HepG2 (cell line): ENCODE measurements around the gene MTHFD1. TPM values are rescaled to one million over a fixed set of nuclear protein-coding genes. Genes with fewer than 3 reads are reported as not detected.

ENCODE experiments used
- ATAC-seq: fragments of 200-7000 bp; cut with Tn5 transposase; 3 replicates; pipeline ENCODE4 v1.9.1; 2020; ENCODE audit warnings: mild to moderate bottlenecking, moderate library complexity
- BruUV-seq: library from RNA; stranded (reverse); fragments of 400-500 nt; replicated peaks from 2 replicates; lab custom pipeline; 2021; lab: Mats Ljungman, UMichigan
- CTCF ChIA-PET: fragments of 300-600 bp; formaldehyde crosslinking; extraction: SDS; loops from one replicate; lab custom pipeline; 2021; ENCODE audit warnings: low total read pairs, inconsistent platforms, low intra/inter-chr PET ratio; lab: Yijun Ruan, JAX
- POLR2A ChIA-PET: fragments of 350-600 bp; sonication (Branson Sonifier 250); formaldehyde crosslinking; loops from one replicate; lab custom pipeline; 2020; ENCODE audit warnings: antibody characterized with exemption, inconsistent platforms; lab: Yijun Ruan, JAX
- DNase-seq: peaks from one replicate; pipeline ENCODE4 v3.0.0-alpha.2; 2015; ENCODE audit warnings: low spot score
- FAIRE-seq: peaks from 3 replicates; lab custom pipeline; 2011; peaks lifted over from hg19 to GRCh38; lab: Jason Lieb, UNC
- H2AFZ ChIP-seq: one replicate; pipeline ENCODE4 v1.6.1; 2011; ENCODE audit warnings: low read length, inconsistent platforms
- H3K27ac ChIP-seq: fragments of 300-600 bp; 3 replicates; pipeline ENCODE4 v1.8.0; 2011; ENCODE audit warnings: mixed run types, mild to moderate bottlenecking, mixed read lengths, low read length, inconsistent platforms; ENCODE audit not compliant: insufficient read depth; ENCODE audit errors: extremely low read length
- H3K27me3 ChIP-seq, 2 experiments: fragments of 200-600 bp in 1 of 2; 2 replicates in 1 of 2; 3 replicates in 1 of 2; pipeline versions ENCODE4 v1.6.0 to v1.8.0; 2011; ENCODE audit warnings: low read length in 2 of 2, mild to moderate bottlenecking in 2 of 2, moderate library complexity in 2 of 2, inconsistent platforms in 1 of 2; ENCODE audit not compliant: insufficient read depth in 2 of 2, control insufficient read depth in 1 of 2
- H3K36me3 ChIP-seq, 2 experiments: fragments of 200-600 bp in 1 of 2; replicated peaks in 1 of 2; 2 replicates in 1 of 2; 3 replicates in 1 of 2; pipeline versions ENCODE4 v1.5.1 to v1.8.0; 2011; ENCODE audit warnings: low read length in 2 of 2, inconsistent platforms in 1 of 2; ENCODE audit not compliant: insufficient read depth in 2 of 2, control insufficient read depth in 1 of 2
- H3K4me1 ChIP-seq: 2 replicates; pipeline ENCODE4 v1.5.1; 2012; ENCODE audit warnings: low read length, inconsistent platforms; ENCODE audit not compliant: insufficient read depth
- H3K4me2 ChIP-seq: 2 replicates; pipeline ENCODE4 v1.6.0; 2011; ENCODE audit warnings: low read depth, low read length, inconsistent platforms
- H3K4me3 ChIP-seq, 3 experiments: fragments of 200-600 bp in 1 of 3; sonication (generic), shearing (Covaris generic) in 1 of 3; replicated peaks in 1 of 3; 2 replicates each; pipeline ENCODE4 v1.5.1; 2011 to 2016; ENCODE audit warnings: low read length in 3 of 3, inconsistent platforms in 2 of 3, low read depth in 2 of 3, mild to moderate bottlenecking in 2 of 3, control low read depth in 1 of 3, mixed read lengths in 1 of 3; ENCODE audit not compliant: insufficient read depth in 1 of 3
- H3K79me2 ChIP-seq: one replicate; pipeline ENCODE4 v1.6.1; 2011; ENCODE audit warnings: low read length, inconsistent platforms; ENCODE audit not compliant: insufficient read depth
- H3K9ac ChIP-seq: 2 replicates; pipeline ENCODE4 v1.6.0; 2011; ENCODE audit warnings: mild to moderate bottlenecking, low read depth, low read length, inconsistent platforms; ENCODE audit not compliant: insufficient read depth
- H3K9me3 ChIP-seq: 2 replicates; pipeline ENCODE4 v1.5.1; 2012; ENCODE audit warnings: mild to moderate bottlenecking, low read length
- H4K20me1 ChIP-seq: 2 replicates; pipeline ENCODE4 v1.6.0; 2011; ENCODE audit warnings: inconsistent platforms, mild to moderate bottlenecking, low read length, moderate library complexity; ENCODE audit not compliant: insufficient read depth
- CEBPB ChIP-seq: IDR thresholded peaks from 2 replicates; pipeline ENCODE4 v1.6.1; 2011; ENCODE audit warnings: low read depth, low read length, improper control_type of control experiment, borderline replicate concordance
- ELF1 ChIP-seq: sonication (generic); formaldehyde crosslinking; IDR thresholded peaks from 2 replicates; pipeline ENCODE4 v1.4.0; 2020; ENCODE audit warnings: missing genetic modification reagents
- WGBS: methylation state at CpG from one replicate; pipeline ENCODE4 v1.1.6; 2017; ENCODE audit warnings: low lambda C conversion rate; 5-methylcytosine and 5-hydroxymethylcytosine counted together
- in situ Hi-C: cut with HindIII; loops from 2 replicates; pipeline ENCODE4 v1.10.0; 2017; ENCODE audit warnings: low pct_unique_long_range_greater_than_20kb; ENCODE audit not compliant: extremely low pct_ligation_motif_present
- intact Hi-C: fragments of 100-400 bp; cut with micrococcal nuclease; formaldehyde crosslinking; loops from one replicate; pipeline ENCODE4 v1.10.0; 2022; ENCODE audit not compliant: unreplicated experiment
- polyA plus RNA-seq, 8 experiments: library from polyadenylated mRNA; depleted of rRNA in 3 of 8; stranded (reverse) in 7 of 8; unstranded in 1 of 8; fragments of >200 nt; fragmentation: Illumina TruSeq in 4 of 8; extraction: Trizol in 4 of 8; gene quantifications; 2 replicates each; pipeline versions ENCODE4 v1.2.1 to v1.2.3, GENCODE V29; 2011 to 2016; ENCODE audit warnings: low read depth in 4 of 8, missing spikeins in 1 of 8, mixed read lengths in 1 of 8; ENCODE audit not compliant: insufficient read depth in 1 of 8
- total RNA-seq, 5 experiments: library from RNA; depleted of rRNA; stranded (reverse); fragments of >200 nt; fragmentation: Illumina TruSeq; extraction: Trizol; gene quantifications; 2 replicates each; pipeline ENCODE4 v1.2.3, GENCODE V29; 2016; ENCODE audit warnings: low read depth in 1 of 5
- TF ChIP-seq, protein P1 (sequence below), 2 experiments: fragments of 450-650 bp in 1 of 2; sonication (generic) in 1 of 2; formaldehyde crosslinking in 1 of 2; IDR thresholded peaks; 2 replicates each; pipeline versions ENCODE4 v1.6.1 to v1.8.0; 2016 to 2022; ENCODE audit warnings: antibody characterized with exemption in 1 of 2, mild to moderate bottlenecking in 1 of 2, missing genetic modification reagents in 1 of 2

MTHFD1 gene
- total and polyA plus RNA-seq, 2 of the 13 experiments (the other 11 are each of a cell fraction or from before 2014, with no cell fraction given): 31.0 to 106 TPM

DNA sequence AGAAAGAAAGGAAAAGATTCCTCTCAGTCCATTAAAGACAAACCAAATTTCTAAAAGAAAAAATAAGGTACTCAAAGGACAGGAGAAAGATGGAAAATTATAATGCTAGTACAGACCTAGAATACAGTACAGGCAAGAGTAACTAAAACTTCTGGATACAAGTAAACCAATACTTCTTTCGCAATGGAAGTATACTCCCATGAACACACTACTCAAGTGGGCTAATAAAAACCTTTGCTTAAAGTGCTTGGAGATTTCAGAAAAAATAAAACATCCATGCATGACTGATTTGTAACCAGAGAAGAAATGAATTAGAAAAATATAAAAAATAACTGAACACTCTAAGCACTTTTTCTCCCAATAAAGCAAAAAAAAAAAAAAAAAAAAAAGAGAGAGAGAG is 111.9 kb downstream of the MTHFD1 start:
- Histone ChIP-seq H3K27ac (no peak overlapping the region), H3K36me3 (0 out of 5 replicates have a peak, but pooled peaks cover 0 to 1% of the 10 kb centered on the region in 2 experiments), H3K27me3 (no peaks in the 10 kb centered on the region)
- ATAC-seq: no peak
- TF ChIP-seq, protein P1, sequence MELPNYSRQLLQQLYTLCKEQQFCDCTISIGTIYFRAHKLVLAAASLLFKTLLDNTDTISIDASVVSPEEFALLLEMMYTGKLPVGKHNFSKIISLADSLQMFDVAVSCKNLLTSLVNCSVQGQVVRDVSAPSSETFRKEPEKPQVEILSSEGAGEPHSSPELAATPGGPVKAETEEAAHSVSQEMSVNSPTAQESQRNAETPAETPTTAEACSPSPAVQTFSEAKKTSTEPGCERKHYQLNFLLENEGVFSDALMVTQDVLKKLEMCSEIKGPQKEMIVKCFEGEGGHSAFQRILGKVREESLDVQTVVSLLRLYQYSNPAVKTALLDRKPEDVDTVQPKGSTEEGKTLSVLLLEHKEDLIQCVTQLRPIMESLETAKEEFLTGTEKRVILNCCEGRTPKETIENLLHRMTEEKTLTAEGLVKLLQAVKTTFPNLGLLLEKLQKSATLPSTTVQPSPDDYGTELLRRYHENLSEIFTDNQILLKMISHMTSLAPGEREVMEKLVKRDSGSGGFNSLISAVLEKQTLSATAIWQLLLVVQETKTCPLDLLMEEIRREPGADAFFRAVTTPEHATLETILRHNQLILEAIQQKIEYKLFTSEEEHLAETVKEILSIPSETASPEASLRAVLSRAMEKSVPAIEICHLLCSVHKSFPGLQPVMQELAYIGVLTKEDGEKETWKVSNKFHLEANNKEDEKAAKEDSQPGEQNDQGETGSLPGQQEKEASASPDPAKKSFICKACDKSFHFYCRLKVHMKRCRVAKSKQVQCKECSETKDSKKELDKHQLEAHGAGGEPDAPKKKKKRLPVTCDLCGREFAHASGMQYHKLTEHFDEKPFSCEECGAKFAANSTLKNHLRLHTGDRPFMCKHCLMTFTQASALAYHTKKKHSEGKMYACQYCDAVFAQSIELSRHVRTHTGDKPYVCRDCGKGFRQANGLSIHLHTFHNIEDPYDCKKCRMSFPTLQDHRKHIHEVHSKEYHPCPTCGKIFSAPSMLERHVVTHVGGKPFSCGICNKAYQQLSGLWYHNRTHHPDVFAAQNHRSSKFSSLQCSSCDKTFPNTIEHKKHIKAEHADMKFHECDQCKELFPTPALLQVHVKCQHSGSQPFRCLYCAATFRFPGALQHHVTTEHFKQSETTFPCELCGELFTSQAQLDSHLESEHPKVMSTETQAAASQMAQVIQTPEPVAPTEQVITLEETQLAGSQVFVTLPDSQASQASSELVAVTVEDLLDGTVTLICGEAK (IDR thresholded peaks at IDR 0.05): peak; percentile 31; the same call in 1 of the 2 replicates
- TF ChIP-seq, protein P1 (CRISPR knock-in tag; IDR thresholded peaks at IDR 0.05): no peak
- TF ChIP-seq CEBPB (peak; percentile 50; the same call in 1 of the 2 replicates), ELF1 (CRISPR knock-in tag) (no peak)
- TF ChIP-seq, all 625 proteins: peak for 2
- FAIRE-seq (no peak), DNase-seq (no peak)
- Histone ChIP-seq H2AFZ (no peak overlapping the region), H3K9me3 (no peaks in the 10 kb centered on the region), H3K4me3 (no peak overlapping the region), H3K9ac (no peak overlapping the region), H3K79me2 (peaks cover 15% of the 10 kb centered on the region), H4K20me1 (no peaks in the 10 kb centered on the region), H3K4me2 (peak overlapping the region; percentile 1; the same call in 1 of the 2 replicates), H3K4me1 (peaks cover 30% of the 10 kb centered on the region)
- in situ Hi-C loops (no loop called here), intact Hi-C loops (no loop called here)
- ChIA-PET CTCF (no interaction called here), POLR2A (no interaction called here)
- 97% methylated on average over 1 of the region's 1 CpG for WGBS
- BruUV-seq: no TSS peak
